ENCODE measurements around the gene PDCL3. TPM values are rescaled to one million over a fixed set of nuclear protein-coding genes. Genes with fewer than 3 reads are reported as not detected.

The PDCL3 gene
- total RNA-seq, 4 donors from 2014 or later, result 6.6 to 13.3 (median 10.7) TPM

DNA sequence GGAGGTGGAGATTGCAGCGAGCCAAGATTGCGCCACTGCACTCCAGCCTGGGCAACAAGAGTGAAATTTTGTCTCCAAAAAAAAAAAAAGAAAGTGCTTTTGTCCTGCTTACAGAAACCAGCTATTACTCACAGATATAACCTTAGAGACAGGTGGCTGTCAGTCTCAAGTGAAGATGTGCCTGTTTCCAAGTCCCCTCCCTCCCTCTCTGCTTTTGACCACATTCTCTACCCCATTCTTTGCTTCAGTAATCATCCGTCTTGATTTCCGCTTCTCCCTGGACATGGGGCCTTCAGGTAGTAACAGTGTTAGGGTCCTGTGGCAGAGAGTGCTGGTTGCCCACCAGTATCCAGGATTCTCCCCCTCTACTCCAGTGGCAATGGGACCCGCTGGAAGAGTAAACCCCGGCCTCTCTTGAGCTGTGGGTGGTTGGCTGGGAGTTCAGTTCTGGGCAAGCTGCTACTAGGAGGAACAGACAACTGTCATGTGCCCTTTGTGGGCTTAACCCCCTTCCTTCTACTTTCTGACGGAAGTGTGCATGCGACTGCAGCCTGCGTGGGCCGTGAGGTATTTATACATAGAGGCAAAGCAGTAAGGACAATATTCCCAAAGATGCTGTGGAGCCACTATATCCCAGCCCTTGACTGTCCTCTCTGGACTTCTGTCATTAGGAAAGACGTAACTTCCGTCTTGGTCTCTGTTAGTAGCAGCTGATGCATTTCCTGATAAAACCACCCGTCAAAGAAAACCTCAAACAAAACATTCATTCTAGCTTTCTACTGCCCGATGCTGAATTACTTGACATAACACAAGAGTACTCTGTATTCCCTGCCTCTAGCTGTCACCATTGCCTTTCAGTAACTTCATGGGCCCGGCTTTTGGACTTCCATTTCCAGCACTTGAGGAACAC lies 17.8 kb downstream of the PDCL3 start:
- no peaks in the 10 kb centered on the region for H3K36me3 ChIP-seq
- no peak for DNase-seq
- H3K9me3 ChIP-seq, result no peaks in the 10 kb centered on the region
- no peaks in the 10 kb centered on the region for H3K4me1 ChIP-seq
- TF ChIP-seq POLR2A (IDR thresholded peaks at IDR 0.05), result no peak
- TF ChIP-seq, protein P1, sequence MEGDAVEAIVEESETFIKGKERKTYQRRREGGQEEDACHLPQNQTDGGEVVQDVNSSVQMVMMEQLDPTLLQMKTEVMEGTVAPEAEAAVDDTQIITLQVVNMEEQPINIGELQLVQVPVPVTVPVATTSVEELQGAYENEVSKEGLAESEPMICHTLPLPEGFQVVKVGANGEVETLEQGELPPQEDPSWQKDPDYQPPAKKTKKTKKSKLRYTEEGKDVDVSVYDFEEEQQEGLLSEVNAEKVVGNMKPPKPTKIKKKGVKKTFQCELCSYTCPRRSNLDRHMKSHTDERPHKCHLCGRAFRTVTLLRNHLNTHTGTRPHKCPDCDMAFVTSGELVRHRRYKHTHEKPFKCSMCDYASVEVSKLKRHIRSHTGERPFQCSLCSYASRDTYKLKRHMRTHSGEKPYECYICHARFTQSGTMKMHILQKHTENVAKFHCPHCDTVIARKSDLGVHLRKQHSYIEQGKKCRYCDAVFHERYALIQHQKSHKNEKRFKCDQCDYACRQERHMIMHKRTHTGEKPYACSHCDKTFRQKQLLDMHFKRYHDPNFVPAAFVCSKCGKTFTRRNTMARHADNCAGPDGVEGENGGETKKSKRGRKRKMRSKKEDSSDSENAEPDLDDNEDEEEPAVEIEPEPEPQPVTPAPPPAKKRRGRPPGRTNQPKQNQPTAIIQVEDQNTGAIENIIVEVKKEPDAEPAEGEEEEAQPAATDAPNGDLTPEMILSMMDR (IDR thresholded peaks at IDR 0.05), result no peak
- intact Hi-C loops (cut with DNase I), result no loop called here
- no peak overlapping the region for H3K27ac ChIP-seq
- no peak overlapping the region for H3K4me3 ChIP-seq (replicated peaks in 1 of 3)
- WGBS, 2 donors, result 75 to 79% methylated on average over 15 of the region's 15 CpGs
- no peaks in the 10 kb centered on the region for H3K27me3 ChIP-seq

DNA sequence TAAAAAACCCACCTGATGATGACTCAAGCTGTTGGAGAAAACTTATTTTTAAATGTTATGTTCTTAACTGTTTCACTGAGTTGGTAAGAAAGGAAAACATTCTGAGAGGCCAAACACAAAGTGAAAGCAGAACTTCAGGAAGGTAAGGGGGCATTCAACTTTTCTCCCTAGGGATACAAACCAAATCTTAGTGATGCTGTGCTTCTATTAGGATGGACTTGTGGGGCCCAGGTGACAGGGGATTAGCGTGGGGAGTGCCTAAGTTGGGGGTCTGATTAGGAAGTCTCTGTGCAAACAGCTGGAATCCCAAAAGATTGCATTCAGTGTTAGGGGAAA lies 18.5 kb downstream of the PDCL3 start:
- intact Hi-C loops (cut with DNase I), result no loop called here
- no peaks in the 10 kb centered on the region for H3K9me3 ChIP-seq
- H3K4me1 ChIP-seq, result no peaks in the 10 kb centered on the region
- H3K27me3 ChIP-seq, result no peaks in the 10 kb centered on the region
- H3K4me3 ChIP-seq (replicated peaks in 1 of 3), result no peak overlapping the region
- TF ChIP-seq, protein P1 (IDR thresholded peaks at IDR 0.05), result no peak
- no peak for TF ChIP-seq POLR2A (IDR thresholded peaks at IDR 0.05)
- WGBS, 2 donors, result 74 to 83% methylated on average over 1 of the region's 1 CpG
- no peak overlapping the region for H3K27ac ChIP-seq
- no peak for DNase-seq
- no peaks in the 10 kb centered on the region for H3K36me3 ChIP-seq

- TF ChIP-seq, protein P1 (IDR thresholded peaks at IDR 0.05), result no peak
- TF ChIP-seq POLR2A (IDR thresholded peaks at IDR 0.05), result no peak
- no peaks in the 10 kb centered on the region for H3K27me3 ChIP-seq
Measured at GRCh38 chr2:100584816-100585215, 22.0 kb downstream of the PDCL3 start.

DNA sequence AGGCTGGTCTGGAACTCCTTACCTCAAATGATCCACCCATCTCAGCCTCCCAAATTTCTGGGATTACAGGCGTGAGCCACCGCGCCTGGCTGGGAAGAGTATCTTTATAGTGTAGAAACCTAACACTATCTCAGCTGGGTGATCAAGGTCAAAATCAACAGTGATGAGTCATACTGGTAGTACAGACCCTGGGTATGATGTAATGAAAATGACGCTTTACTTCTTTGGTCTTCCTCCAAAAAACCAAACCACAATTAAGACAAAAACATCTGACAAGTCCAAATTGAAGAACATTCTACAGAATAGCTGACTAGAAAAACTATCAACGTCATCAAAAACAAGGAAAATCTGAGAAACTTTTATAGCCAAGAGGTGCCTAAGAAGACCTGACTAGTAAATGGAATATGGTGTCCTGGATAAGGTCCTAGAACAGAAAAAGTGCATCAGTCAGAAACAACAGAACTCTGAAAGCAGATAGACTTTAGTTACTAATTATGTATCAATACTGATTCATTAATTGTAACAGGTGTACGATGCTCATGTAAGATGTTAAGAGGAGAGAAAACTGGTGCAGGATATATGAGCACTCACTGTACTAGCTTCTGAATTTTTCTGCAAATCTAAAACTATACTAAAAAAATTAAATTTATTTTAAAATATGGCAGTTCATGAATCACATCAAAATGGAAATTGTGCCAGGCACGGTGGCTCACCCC lies 25.4 kb downstream of the PDCL3 start:
- 82 to 87% methylated on average over 7 of the region's 7 CpGs for WGBS, 2 donors
- intact Hi-C loops (cut with DNase I), result no loop called here
- Histone ChIP-seq H3K36me3 (no peaks in the 10 kb centered on the region), H3K9me3 (no peaks in the 10 kb centered on the region), H3K4me3 (replicated peaks in 1 of 3) (no peak overlapping the region), H3K4me1 (no peaks in the 10 kb centered on the region), H3K27ac (no peak overlapping the region), H3K27me3 (no peaks in the 10 kb centered on the region)
- no peak for TF ChIP-seq POLR2A (IDR thresholded peaks at IDR 0.05)
- TF ChIP-seq, protein P1 (IDR thresholded peaks at IDR 0.05), result no peak
- DNase-seq, result no peak

More at GRCh38 chr2:100584816-100585215, 22.0 kb downstream of the PDCL3 start:
- no peak overlapping the region for H3K4me3 ChIP-seq (replicated peaks in 1 of 3)
- no peak for DNase-seq
- no peaks in the 10 kb centered on the region for H3K9me3 ChIP-seq
- H3K36me3 ChIP-seq, result no peaks in the 10 kb centered on the region
- intact Hi-C loops (cut with DNase I), result no loop called here
- H3K27ac ChIP-seq, result no peak overlapping the region
- no peaks in the 10 kb centered on the region for H3K4me1 ChIP-seq
- 53 to 72% methylated on average over 3 of the region's 3 CpGs for WGBS, 2 donors

- Histone ChIP-seq H3K9me3 (no peaks in the 10 kb centered on the region), H3K27me3 (no peaks in the 10 kb centered on the region), H3K4me1 (no peaks in the 10 kb centered on the region), H3K4me3 (replicated peaks in 1 of 3) (no peak overlapping the region), H3K27ac (no peak overlapping the region), H3K36me3 (no peaks in the 10 kb centered on the region)
- intact Hi-C loops (cut with DNase I), result no loop called here
- TF ChIP-seq, protein P1 (IDR thresholded peaks at IDR 0.05), result no peak
- TF ChIP-seq POLR2A (IDR thresholded peaks at IDR 0.05), result no peak
- DNase-seq, result no peak
- 50 to 58% methylated on average over 3 of the region's 3 CpGs for WGBS, 2 donors
Measured at GRCh38 chr2:100589527-100589926, 26.7 kb downstream of the PDCL3 start.
